ENCODE measurements around the gene DHRS9.

Gene DHRS9

GRCh38 chr2:169080250-169081069 lies 11.1 kb downstream of the DHRS9 start:
- H3K27ac ChIP-seq (ENCODE audit: extremely low read depth, low read depth, low read length), result no peak overlapping the region
- TF ChIP-seq GLIS1 (tag by site-specific recombination; IDR thresholded peaks at IDR 0.05), result no peak
- no peak for TF ChIP-seq ZNF266 (tag by site-specific recombination; IDR thresholded peaks at IDR 0.05; ENCODE audit: low read depth)
- no peak for TF ChIP-seq ZNF561 (tag by site-specific recombination; IDR thresholded peaks at IDR 0.05; ENCODE audit: borderline replicate concordance)
- peak; percentile 71; the same call in 1 of the 2 replicates for TF ChIP-seq ZNF549 (tag by site-specific recombination; IDR thresholded peaks at IDR 0.05)
- TF ChIP-seq ZNF521 (tag by site-specific recombination; IDR thresholded peaks at IDR 0.05), result no peak
- TF ChIP-seq, protein P1, sequence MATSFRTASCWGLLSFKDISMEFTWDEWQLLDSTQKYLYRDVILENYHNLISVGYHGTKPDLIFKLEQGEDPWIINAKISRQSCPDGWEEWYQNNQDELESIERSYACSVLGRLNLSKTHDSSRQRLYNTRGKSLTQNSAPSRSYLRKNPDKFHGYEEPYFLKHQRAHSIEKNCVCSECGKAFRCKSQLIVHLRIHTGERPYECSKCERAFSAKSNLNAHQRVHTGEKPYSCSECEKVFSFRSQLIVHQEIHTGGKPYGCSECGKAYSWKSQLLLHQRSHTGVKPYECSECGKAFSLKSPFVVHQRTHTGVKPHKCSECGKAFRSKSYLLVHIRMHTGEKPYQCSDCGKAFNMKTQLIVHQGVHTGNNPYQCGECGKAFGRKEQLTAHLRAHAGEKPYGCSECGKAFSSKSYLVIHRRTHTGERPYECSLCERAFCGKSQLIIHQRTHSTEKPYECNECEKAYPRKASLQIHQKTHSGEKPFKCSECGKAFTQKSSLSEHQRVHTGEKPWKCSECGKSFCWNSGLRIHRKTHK (tag by site-specific recombination; IDR thresholded peaks at IDR 0.05), result no peak
- no peak for TF ChIP-seq MZF1 (tag by site-specific recombination; IDR thresholded peaks at IDR 0.05; ENCODE audit: borderline replicate concordance)
- no peaks in the 10 kb centered on the region for H3K4me1 ChIP-seq (ENCODE audit: control insufficient read depth, insufficient read depth, low read length)
- H3K36me3 ChIP-seq (ENCODE audit: control insufficient read depth in 2 of 2, insufficient read depth in 1 of 2, low read length in 2 of 2), result no peaks in the 10 kb centered on the region
- POLR2A ChIA-PET, result no interaction called here
- CTCF ChIA-PET, result interaction anchor here (0.5 kb wide), 1 partner anchor 1021 kb away, joined by 3 read pairs; no protein-coding TSS in a partner anchor
- H3K4me3 ChIP-seq (ENCODE audit: low read depth, low read length), result no peak overlapping the region
- H3K9me3 ChIP-seq (ENCODE audit: control insufficient read depth, insufficient read depth, low read depth, low read length), result no peaks in the 10 kb centered on the region

GRCh38 chr2:169081551-169081950 lies 12.2 kb downstream of the DHRS9 start:
- POLR2A ChIA-PET, result no interaction called here
- H3K27ac ChIP-seq (ENCODE audit: extremely low read depth, low read depth, low read length), result no peak overlapping the region
- H3K9me3 ChIP-seq (ENCODE audit: control insufficient read depth, insufficient read depth, low read depth, low read length), result no peaks in the 10 kb centered on the region
- H3K36me3 ChIP-seq (ENCODE audit: control insufficient read depth in 2 of 2, insufficient read depth in 1 of 2, low read length in 2 of 2), result no peaks in the 10 kb centered on the region
- H3K4me3 ChIP-seq (ENCODE audit: low read depth, low read length), result no peak overlapping the region
- H3K4me1 ChIP-seq (ENCODE audit: control insufficient read depth, insufficient read depth, low read length), result no peaks in the 10 kb centered on the region
- CTCF ChIA-PET, result interaction anchor here (0.8 kb wide), 1 partner anchor 50 kb away, joined by 3 read pairs; no protein-coding TSS in a partner anchor
- TF ChIP-seq ZNF48 (tag by site-specific recombination; IDR thresholded peaks at IDR 0.05) (no peak), ATF2 (tag by site-specific recombination; IDR thresholded peaks at IDR 0.05; ENCODE audit: low read depth) (no peak), ZSCAN18 (tag by site-specific recombination; IDR thresholded peaks at IDR 0.05) (no peak), ZNF426 (tag by site-specific recombination; IDR thresholded peaks at IDR 0.05) (no peak), ZNF768 (tag by site-specific recombination; IDR thresholded peaks at IDR 0.05) (no peak), ZBTB21 (tag by site-specific recombination; IDR thresholded peaks at IDR 0.05) (no peak), ZNF843 (tag by site-specific recombination; IDR thresholded peaks at IDR 0.05) (no peak), ZNF623 (tag by site-specific recombination; IDR thresholded peaks at IDR 0.05) (no peak), KLF10 (tag by site-specific recombination; IDR thresholded peaks at IDR 0.05) (no peak), ZBTB48 (tag by site-specific recombination; IDR thresholded peaks at IDR 0.05) (no peak), ZNF155 (tag by site-specific recombination; IDR thresholded peaks at IDR 0.05) (no peak), RBAK (tag by site-specific recombination; IDR thresholded peaks at IDR 0.05) (no peak), ZIC2 (tag by site-specific recombination; IDR thresholded peaks at IDR 0.05) (no peak), ZNF266 (tag by site-specific recombination; IDR thresholded peaks at IDR 0.05; ENCODE audit: low read depth) (no peak), GLIS2 (tag by site-specific recombination; IDR thresholded peaks at IDR 0.05) (no peak)
- TF ChIP-seq, protein P2, sequence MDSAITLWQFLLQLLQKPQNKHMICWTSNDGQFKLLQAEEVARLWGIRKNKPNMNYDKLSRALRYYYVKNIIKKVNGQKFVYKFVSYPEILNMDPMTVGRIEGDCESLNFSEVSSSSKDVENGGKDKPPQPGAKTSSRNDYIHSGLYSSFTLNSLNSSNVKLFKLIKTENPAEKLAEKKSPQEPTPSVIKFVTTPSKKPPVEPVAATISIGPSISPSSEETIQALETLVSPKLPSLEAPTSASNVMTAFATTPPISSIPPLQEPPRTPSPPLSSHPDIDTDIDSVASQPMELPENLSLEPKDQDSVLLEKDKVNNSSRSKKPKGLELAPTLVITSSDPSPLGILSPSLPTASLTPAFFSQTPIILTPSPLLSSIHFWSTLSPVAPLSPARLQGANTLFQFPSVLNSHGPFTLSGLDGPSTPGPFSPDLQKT (IDR thresholded peaks at IDR 0.05; ENCODE audit: borderline replicate concordance, low read depth, low read length), result no peak
- TF ChIP-seq, protein P1 (tag by site-specific recombination; IDR thresholded peaks at IDR 0.05), result no peak
- TF ChIP-seq, protein P3, sequence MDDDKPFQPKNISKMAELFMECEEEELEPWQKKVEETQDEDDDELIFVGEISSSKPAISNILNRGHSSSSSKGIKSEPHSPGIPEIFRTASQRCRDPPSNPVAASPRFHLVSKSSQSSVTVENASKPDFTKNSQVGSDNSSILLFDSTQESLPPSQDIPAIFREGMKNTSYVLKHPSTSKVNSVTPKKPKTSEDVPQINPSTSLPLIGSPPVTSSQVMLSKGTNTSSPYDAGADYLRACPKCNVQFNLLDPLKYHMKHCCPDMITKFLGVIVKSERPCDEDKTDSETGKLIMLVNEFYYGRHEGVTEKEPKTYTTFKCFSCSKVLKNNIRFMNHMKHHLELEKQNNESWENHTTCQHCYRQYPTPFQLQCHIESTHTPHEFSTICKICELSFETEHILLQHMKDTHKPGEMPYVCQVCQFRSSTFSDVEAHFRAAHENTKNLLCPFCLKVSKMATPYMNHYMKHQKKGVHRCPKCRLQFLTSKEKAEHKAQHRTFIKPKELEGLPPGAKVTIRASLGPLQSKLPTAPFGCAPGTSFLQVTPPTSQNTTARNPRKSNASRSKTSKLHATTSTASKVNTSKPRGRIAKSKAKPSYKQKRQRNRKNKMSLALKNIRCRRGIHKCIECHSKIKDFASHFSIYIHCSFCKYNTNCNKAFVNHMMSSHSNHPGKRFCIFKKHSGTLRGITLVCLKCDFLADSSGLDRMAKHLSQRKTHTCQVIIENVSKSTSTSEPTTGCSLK (tag by site-specific recombination; IDR thresholded peaks at IDR 0.05), result no peak

Data from HEK293 (cell line).